Panc1 (cell line): Measurements from ENCODE around the gene SF3A1. TPM values are rescaled to one million over a fixed set of nuclear protein-coding genes. Genes with fewer than 3 reads are reported as not detected.

Experiments
- ATAC-seq: fragments of 200-7000 bp; cut with Tn5 transposase; 2 replicates; pipeline ENCODE4 v1.9.1; 2020; ENCODE audit warnings: mild to moderate bottlenecking, moderate library complexity
- BruUV-seq: library from RNA; stranded (reverse); fragments of 400-500 nt; replicated peaks from 2 replicates; lab custom pipeline; 2021; lab: Mats Ljungman, UMichigan
- CTCF ChIA-PET: fragments of 300-600 bp; sonication (Branson Sonifier 250); formaldehyde crosslinking; loops from one replicate; lab custom pipeline; 2022; ENCODE audit warnings: antibody characterized with exemption; lab: Charles Lee
- POLR2A ChIA-PET: fragments of 300-600 bp; sonication (Branson Sonifier 250); formaldehyde crosslinking; loops from one replicate; lab custom pipeline; 2022; ENCODE audit warnings: antibody characterized with exemption; lab: Charles Lee
- DNase-seq: peaks from one replicate; pipeline ENCODE4 v3.0.0-alpha.2; 2010; ENCODE audit warnings: low read depth, low spot score
- H3K27ac ChIP-seq: 2 replicates; pipeline ENCODE4 v1.5.1; 2011; ENCODE audit warnings: mild to moderate bottlenecking, low read length, inconsistent platforms
- H3K27me3 ChIP-seq: fragments of 200-500 bp; sonication (Bioruptor generic); 2 replicates; pipeline ENCODE4 v1.6.0; 2014; ENCODE audit warnings: low read length, inconsistent platforms; ENCODE audit not compliant: control insufficient read depth, insufficient read depth
- H3K36me3 ChIP-seq: fragments of 200-500 bp; sonication (Bioruptor generic); 2 replicates; pipeline ENCODE4 v1.5.1; 2014; ENCODE audit warnings: inconsistent platforms, mild to moderate bottlenecking, low read length, moderate library complexity; ENCODE audit not compliant: control insufficient read depth, insufficient read depth
- H3K4me1 ChIP-seq: 2 replicates; pipeline ENCODE4 v1.5.1; 2011; ENCODE audit warnings: inconsistent platforms, mild to moderate bottlenecking, low read length, moderate library complexity; ENCODE audit not compliant: control insufficient read depth, insufficient read depth
- H3K4me3 ChIP-seq, 2 experiments: 2 replicates each; pipeline ENCODE4 v1.5.1; 2011 to 2012; ENCODE audit warnings: low read depth in 2 of 2, low read length in 2 of 2, mild to moderate bottlenecking in 2 of 2, inconsistent platforms in 1 of 2, moderate library complexity in 1 of 2
- H3K9me3 ChIP-seq: fragments of 200-500 bp; sonication (Bioruptor generic); 2 replicates; pipeline ENCODE4 v1.5.1; 2014; ENCODE audit warnings: low read depth, mild to moderate bottlenecking, inconsistent platforms, low read length, moderate library complexity; ENCODE audit not compliant: control insufficient read depth, insufficient read depth
- CTCF ChIP-seq: fragments of 450-650 bp; IDR thresholded peaks from 2 replicates; pipeline ENCODE4 v1.5.1; 2017; ENCODE audit warnings: mild to moderate bottlenecking
- POLR2AphosphoS5 ChIP-seq: IDR thresholded peaks from 2 replicates; pipeline ENCODE4 v1.6.1; 2012; ENCODE audit warnings: mild to moderate bottlenecking, low read depth, low read length, moderate library complexity
- REST ChIP-seq, 2 experiments: IDR thresholded peaks; 2 replicates each; pipeline ENCODE4 v1.6.1; 2011 to 2012; ENCODE audit warnings: low read depth in 2 of 2, control low read depth in 1 of 2, low read length in 1 of 2, mild to moderate bottlenecking in 1 of 2, moderate library complexity in 1 of 2; ENCODE audit not compliant: insufficient read depth in 1 of 2
- SIN3A ChIP-seq: IDR thresholded peaks from 2 replicates; pipeline ENCODE4 v1.6.1; 2012; ENCODE audit warnings: low read depth, mild to moderate bottlenecking, low read length, moderate library complexity, borderline replicate concordance; ENCODE audit not compliant: insufficient read depth
- TCF7L2 ChIP-seq: IDR thresholded peaks from 2 replicates; pipeline ENCODE4 v1.6.1; 2011; ENCODE audit warnings: mild to moderate bottlenecking, low read depth, low read length, inconsistent platforms
- in situ Hi-C: cut with HindIII; loops from 2 replicates; pipeline ENCODE4 v1.10.0; 2016; ENCODE audit warnings: low sequenced_read_pairs, low pct_unique_long_range_greater_than_20kb
- intact Hi-C: fragments of 100-400 bp; cut with micrococcal nuclease; formaldehyde crosslinking; loops from one replicate; pipeline ENCODE4 v1.10.0; 2022; ENCODE audit not compliant: unreplicated experiment
- total RNA-seq: library from RNA; stranded (reverse); gene quantifications from one replicate; pipeline ENCODE4 v1.2.1, GENCODE V29; 2021; ENCODE audit not compliant: unreplicated experiment

Gene SF3A1
- total RNA-seq, 1 experiment from 2014 or later = 176 TPM

GRCh38 chr22:30289980-30290313 is 66.7 kb downstream of the SF3A1 start:
- no TSS peak for BruUV-seq
- Histone ChIP-seq H3K9me3 (no peaks in the 10 kb centered on the region), H3K36me3 (no peaks in the 10 kb centered on the region; the same call in 1 of the 2 replicates), H3K27me3 (no peaks in the 10 kb centered on the region), H3K4me1 (peaks cover 25% of the 10 kb centered on the region), H3K27ac (peak overlapping the region; percentile 44; the same call in 1 of the 2 replicates), H3K4me3 (peak overlapping the region; percentile 48 to 60)
- TF ChIP-seq TCF7L2 = no peak
- no peak for TF ChIP-seq POLR2AphosphoS5
- no peak for TF ChIP-seq REST (IDR thresholded peaks at IDR 0.05; ENCODE audit: insufficient read depth in 1 of 2, low read depth in 2 of 2, low read length in 1 of 2)
- no peak for TF ChIP-seq SIN3A
- no peak for TF ChIP-seq CTCF
- CTCF ChIA-PET = no interaction called here
- POLR2A ChIA-PET = interaction anchor here (0.6 kb wide), 1 partner anchor 44 kb away, joined by 8 read pairs; no protein-coding TSS in a partner anchor
- in situ Hi-C loops (no loop called here), intact Hi-C loops (loop anchor here (5.0 kb wide), 1 partner anchor 97 kb away; the partner anchor contains the start of gene RNF215)
- DNase-seq = no peak
- peak; percentile 16 for ATAC-seq

- TF ChIP-seq TCF7L2 (peak; percentile 70; the same call in 1 of the 2 replicates), POLR2AphosphoS5 (no peak), REST (IDR thresholded peaks at IDR 0.05; ENCODE audit: insufficient read depth in 1 of 2, low read depth in 2 of 2, low read length in 1 of 2) (no peak), CTCF (no peak), SIN3A (peak; percentile 75; the same call in 1 of the 2 replicates)
- peak; percentile 87 for ATAC-seq
- peak; percentile 84 for DNase-seq
These were observed 67.3 kb downstream of the SF3A1 start, which contains the start of gene CASTOR1 for GRCh38 chr22:30289141-30289979. TSS of gene CASTOR1 (minus strand) at chr22:30289505. CDS start at chr22:30289497, 8 bp downstream.

More at GRCh38 chr22:30289141-30289979, 67.3 kb downstream of the SF3A1 start, which contains the start of gene CASTOR1:
- Histone ChIP-seq H3K9me3 (no peaks in the 10 kb centered on the region), H3K27me3 (no peaks in the 10 kb centered on the region), H3K4me3 (peak within 1 kb of the TSS; percentile 60 to 74), H3K27ac (peak within 1 kb of the TSS; percentile 59), H3K4me1 (peaks cover 25% of the 10 kb centered on the region), H3K36me3 (no peaks in the 10 kb centered on the region; the same call in 1 of the 2 replicates)
- in situ Hi-C loops = no loop called here
- no TSS peak for BruUV-seq
- ChIA-PET CTCF (interaction anchor here (0.7 kb wide), 1 partner anchor 337 kb away, joined by 3 read pairs; no protein-coding TSS in a partner anchor), POLR2A (interaction anchor here (0.6 kb wide), 3 partner anchors 37 to 438 kb away, joined by 3 to 8 read pairs (median 6); no protein-coding TSS in a partner anchor)
- intact Hi-C loops = loop anchor here (5.0 kb wide), 1 partner anchor 98 kb away; the partner anchor contains the start of gene RNF215
